ENCODE measurements around the gene JAK1.

DNA sequence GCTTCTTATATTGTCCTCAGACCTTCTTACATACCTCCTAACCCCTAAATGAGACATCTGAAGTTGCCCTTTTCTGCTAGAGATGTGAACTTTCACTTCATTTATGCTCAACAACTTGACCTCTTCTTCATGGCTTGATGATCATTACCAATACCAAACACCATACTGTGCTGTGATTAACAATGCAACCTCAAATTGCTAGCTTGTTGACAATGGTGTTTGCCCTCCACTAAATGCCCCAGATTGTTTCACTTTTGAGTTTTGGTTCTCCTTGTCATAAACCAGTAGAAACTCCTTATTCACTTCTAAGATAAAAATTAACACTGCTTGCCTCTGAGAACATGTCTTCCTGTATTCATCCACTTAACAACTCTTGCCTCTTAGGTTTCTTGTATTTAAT is 5.6 kb downstream of the JAK1 start:
- no peak for TF ChIP-seq POLR2A (IDR thresholded peaks at IDR 0.05; ENCODE audit: low read length)
- no peak for TF ChIP-seq GATA1 (IDR thresholded peaks at IDR 0.05; ENCODE audit: low read depth, low read length)
